GM12878 (cell line): ENCODE results near the gene EMID1. TPM values are rescaled to one million over a fixed set of nuclear protein-coding genes. Genes with fewer than 3 reads are reported as not detected.
"Not testable (repeated sequence)": the region's sequence is repeated elsewhere in the genome, so short reads cannot be mapped to it uniquely, and the experiment has no call there.

Experiments used
- ATAC-seq: fragments of 200-7000 bp; cut with Tn5 transposase; 3 replicates; pipeline ENCODE4 v1.9.1; 2020; ENCODE audit warnings: mild to moderate bottlenecking, moderate library complexity
- BruUV-seq: library from RNA; stranded (reverse); fragments of 400-500 nt; replicated peaks from 2 replicates; lab custom pipeline; 2021; lab: Mats Ljungman, UMichigan
- CTCF ChIA-PET: fragments of 300-600 bp; sonication (Branson Sonifier 250); formaldehyde crosslinking; extraction: SDS; loops from one replicate; lab custom pipeline; 2021; ENCODE audit warnings: inconsistent platforms; lab: Yijun Ruan, JAX
- POLR2A ChIA-PET: fragments of 350-600 bp; formaldehyde crosslinking; extraction: SDS; loops from one replicate; lab custom pipeline; 2021; ENCODE audit warnings: inconsistent platforms; lab: Charles Lee
- RAD21 ChIA-PET: fragments of 300-600 bp; sonication (Branson Sonifier 250); formaldehyde crosslinking; loops from one replicate; lab custom pipeline; 2023; ENCODE audit warnings: antibody characterized with exemption; ENCODE audit not compliant: unreplicated experiment; lab: Charles Lee
- SMC1A ChIA-PET: fragments of 300-600 bp; sonication (Branson Sonifier 250); formaldehyde crosslinking; loops from one replicate; lab custom pipeline; 2023; ENCODE audit not compliant: unreplicated experiment, uncharacterized antibody; lab: Charles Lee
- DNase-seq: peaks from one replicate; pipeline ENCODE4 v3.0.0-alpha.2; 2011; ENCODE audit warnings: low read depth, low spot score
- FAIRE-seq: peaks from 3 replicates; lab custom pipeline; 2011; peaks lifted over from hg19 to GRCh38; lab: Jason Lieb, UNC
- H2AFZ ChIP-seq: 2 replicates; pipeline ENCODE4 v1.6.0; 2011; ENCODE audit warnings: low read depth, low read length, control low read depth; ENCODE audit not compliant: control insufficient read depth
- H3K27ac ChIP-seq: 2 replicates; pipeline ENCODE4 v1.5.1; 2011; ENCODE audit warnings: control low read depth; ENCODE audit not compliant: control insufficient read depth, insufficient read depth
- H3K27me3 ChIP-seq, 2 experiments: replicated peaks in 1 of 2; 2 replicates each; pipeline versions ENCODE4 v1.6.0 to v1.6.1; 2011; ENCODE audit warnings: low read length in 1 of 2; ENCODE audit not compliant: control insufficient read depth in 2 of 2, insufficient read depth in 2 of 2
- H3K36me3 ChIP-seq, 2 experiments: 2 replicates each; pipeline ENCODE4 v1.5.1; 2011; ENCODE audit warnings: low read length in 1 of 2; ENCODE audit not compliant: control insufficient read depth in 2 of 2, insufficient read depth in 2 of 2
- H3K4me1 ChIP-seq: 2 replicates; pipeline ENCODE4 v1.6.1; 2011; ENCODE audit warnings: mild to moderate bottlenecking, low read length, moderate library complexity, mixed read lengths; ENCODE audit not compliant: control insufficient read depth, insufficient read depth
- H3K4me2 ChIP-seq: 2 replicates; pipeline ENCODE4 v1.6.0; 2011; ENCODE audit warnings: control low read depth; ENCODE audit not compliant: control insufficient read depth, insufficient read depth
- H3K4me3 ChIP-seq: fragments of 200-600 bp; sonication (generic); 2 replicates; pipeline ENCODE4 v1.5.1; 2016
- H3K79me2 ChIP-seq: 2 replicates; pipeline ENCODE4 v1.6.0; 2011; ENCODE audit warnings: low read length; ENCODE audit not compliant: control insufficient read depth, insufficient read depth
- H3K9ac ChIP-seq: 2 replicates; pipeline ENCODE4 v1.8.0; 2011; ENCODE audit warnings: low read length, control low read depth, mixed read lengths; ENCODE audit not compliant: control insufficient read depth, insufficient read depth
- H3K9me3 ChIP-seq: replicated peaks from 3 replicates; pipeline ENCODE4 v1.5.1; 2011; ENCODE audit warnings: mild to moderate bottlenecking, low read length; ENCODE audit not compliant: control insufficient read depth, insufficient read depth
- H4K20me1 ChIP-seq: 2 replicates; pipeline ENCODE4 v1.6.0; 2011; ENCODE audit not compliant: control insufficient read depth, insufficient read depth
- ATF2 ChIP-seq: IDR thresholded peaks from 2 replicates; pipeline ENCODE4 v1.6.1; 2012; ENCODE audit warnings: low read length, inconsistent platforms
- BHLHE40 ChIP-seq, 2 experiments: fragments of 450-650 bp in 1 of 2; IDR thresholded peaks; 2 replicates each; pipeline ENCODE4 v1.6.1; 2011 to 2017; ENCODE audit warnings: low read depth in 2 of 2, borderline replicate concordance in 1 of 2, improper control_type of control experiment in 1 of 2, low read length in 1 of 2, mild to moderate bottlenecking in 1 of 2
- RUNX3 ChIP-seq: IDR thresholded peaks from 2 replicates; pipeline ENCODE4 v1.6.1; 2012; ENCODE audit warnings: low read length, inconsistent platforms
- WGBS: methylation state at CpG from one replicate; pipeline ENCODE4 v1.1.6; 2016; ENCODE audit warnings: low lambda C conversion rate; ENCODE audit not compliant: insufficient replicate concordance, insufficient coverage; ENCODE audit errors: missing lambda C conversion rate; 5-methylcytosine and 5-hydroxymethylcytosine counted together
- in situ Hi-C: fragments of 300-500 bp; cut with MboI; formaldehyde crosslinking; loops from 9 replicates; pipeline ENCODE4 v1.14.3; 2018; ENCODE audit warnings: mixed read lengths
- intact Hi-C: fragments of 100-400 bp; cut with micrococcal nuclease; formaldehyde crosslinking; loops from one replicate; pipeline ENCODE4 v1.14.2; 2022; ENCODE audit not compliant: unreplicated experiment
- polyA plus RNA-seq, 11 experiments: library from polyadenylated mRNA; depleted of rRNA in 4 of 11; unstranded in 6 of 11; stranded (reverse) in 5 of 11; fragments of >200 nt; fragmentation: Nextera tagmentation in 4 of 11; fragmentation: Illumina TruSeq in 1 of 11; extraction: Ambion mirVana in 4 of 11; extraction: Trizol in 1 of 11; gene quantifications; 1 replicate in 1 of 11; 2 replicates in 10 of 11; pipeline versions ENCODE4 v1.2.1 to v1.2.3, GENCODE V29; 2011 to 2016; ENCODE audit warnings: inconsistent platforms in 2 of 11, missing spikeins in 2 of 11, low read depth in 1 of 11
- total RNA-seq, 4 experiments: library from RNA; depleted of rRNA in 3 of 4; stranded (reverse); fragments of >200 nt in 3 of 4; fragmentation: Illumina TruSeq in 1 of 4; extraction: Trizol in 1 of 4; gene quantifications; 2 replicates each; pipeline versions ENCODE4 v1.2.1 to v1.2.3, GENCODE V29; 2013 to 2021

EMID1 gene
- total and polyA plus RNA-seq, 10 of the 15 experiments (the other 5 are each of a cell fraction or from before 2014, with no cell fraction given) = 1.2 to 60.3 (median 12.0) TPM

- H3K36me3 ChIP-seq, intact Hi-C loops, H2AFZ ChIP-seq, H3K4me3 ChIP-seq, SMC1A ChIA-PET, H3K4me1 ChIP-seq, RAD21 ChIA-PET, H3K9ac ChIP-seq, H3K79me2 ChIP-seq, H3K27me3 ChIP-seq, H4K20me1 ChIP-seq, BruUV-seq, H3K27ac ChIP-seq, H3K9me3 ChIP-seq, DNase-seq, in situ Hi-C loops, H3K4me2 ChIP-seq, FAIRE-seq, ATAC-seq: not testable (repeated sequence)
- WGBS = 79% methylated on average over 9 of the region's 9 CpGs
- CTCF ChIA-PET = interaction anchor here (0.8 kb wide), 1 partner anchor 37 kb away, joined by 3 read pairs; no protein-coding TSS in a partner anchor
- POLR2A ChIA-PET = interaction anchor here (1.2 kb wide), 1 partner anchor 12 kb away, joined by 3 read pairs; no protein-coding TSS in a partner anchor
These were observed 34.8 kb downstream of the EMID1 start for GRCh38 chr22:29240481-29240880.

DNA sequence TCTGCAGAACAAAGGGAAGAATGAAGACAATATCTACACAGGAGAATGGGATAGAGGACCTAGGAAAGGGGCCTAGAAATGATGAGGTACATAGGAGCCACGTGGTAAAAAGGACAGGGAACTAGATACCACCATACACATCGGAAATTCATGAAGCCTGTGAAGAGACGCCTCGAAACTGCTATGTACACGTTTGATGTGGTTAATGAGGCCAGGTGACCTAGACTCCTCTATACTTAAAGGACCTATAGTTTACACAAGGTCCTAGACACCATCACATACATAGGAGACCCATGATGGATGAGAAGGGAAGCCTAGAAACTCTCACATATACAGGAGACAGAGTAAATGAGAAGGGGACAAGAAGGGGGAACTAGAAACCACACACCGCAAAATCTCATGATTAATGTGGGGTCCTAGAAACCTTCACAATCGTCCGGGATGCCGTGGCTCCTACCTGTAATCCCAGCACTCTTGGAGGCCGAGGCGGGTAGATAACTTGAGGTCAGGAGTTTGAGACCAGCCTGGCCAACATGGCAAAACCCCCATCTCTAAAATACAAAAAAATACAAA is 38.3 kb downstream of the EMID1 start:
- BruUV-seq = no TSS peak
- H3K4me1 ChIP-seq = no peaks in the 10 kb centered on the region
- CTCF ChIA-PET = interaction anchor here (1.1 to 2.5 kb wide), 11 partner anchors 8 to 190 kb away, joined by 3 to 62 read pairs (median 14); partner anchors contain the start of gene EMID1
- no peak for TF ChIP-seq ATF2
- peak in 1 of 2 experiments; percentile 9; a peak in 1 of 4 replicates for TF ChIP-seq BHLHE40 (IDR thresholded peaks at IDR 0.05; ENCODE audit: borderline replicate concordance in 1 of 2, low read depth in 2 of 2, low read length in 1 of 2)
- 0 out of 2 replicates have a peak, but pooled peaks have one; percentile 5 for TF ChIP-seq RUNX3
- TF ChIP-seq, all 136 proteins: peak for 2
- Histone ChIP-seq H3K9me3 (peaks cover 5% of the 10 kb centered on the region; the same call in 1 of the 3 replicates), H3K36me3 (no peaks in the 10 kb centered on the region), H4K20me1 (no peaks in the 10 kb centered on the region), H2AFZ (no peak overlapping the region), H3K9ac (no peak overlapping the region), H3K79me2 (no peaks in the 10 kb centered on the region), H3K4me3 (no peak overlapping the region), H3K4me2 (no peak overlapping the region), H3K27ac (no peak overlapping the region), H3K27me3 (no peaks in the 10 kb centered on the region)
- ChIA-PET SMC1A (interaction anchor here (1.4 to 2.2 kb wide), 6 partner anchors 41 to 204 kb away, joined by 5 to 26 read pairs (median 10); no protein-coding TSS in a partner anchor), POLR2A (interaction anchor here (1.6 kb wide), 1 partner anchor 42 kb away, joined by 5 read pairs; no protein-coding TSS in a partner anchor), RAD21 (interaction anchor here (1.7 to 2.3 kb wide), 6 partner anchors 24 to 90 kb away, joined by 6 to 26 read pairs (median 16); partner anchors contain the start of gene EMID1)
- DNase-seq = no peak
- FAIRE-seq = no peak
- ATAC-seq = peak; percentile 27; the same call in 2 of the 3 replicates
- intact Hi-C loops = loop anchor here (2.0 kb wide), 1 partner anchor 35 kb away; no protein-coding TSS in a partner anchor
- in situ Hi-C loops = no loop called here
- 78% methylated on average over 11 of the region's 11 CpGs for WGBS
